CD4-positive, alpha-beta memory T cell (primary cell): ENCODE measurements around the gene WDR89. TPM values are rescaled to one million over a fixed set of nuclear protein-coding genes. Genes with fewer than 3 reads are reported as not detected.

Source experiments
- CTCF ChIA-PET: fragments of 350-600 bp; sonication (Branson Sonifier 250); formaldehyde crosslinking; loops from one replicate; lab custom pipeline; 2021; ENCODE audit warnings: inconsistent platforms; ENCODE audit not compliant: partially characterized antibody; lab: Charles Lee
- POLR2A ChIA-PET: fragments of 350-600 bp; sonication (Branson Sonifier 250); formaldehyde crosslinking; loops from one replicate; lab custom pipeline; 2021; ENCODE audit not compliant: partially characterized antibody; lab: Charles Lee
- DNase-seq, 5 donors: peaks; one replicate each; pipeline versions ENCODE4 v3.0.0 to v3.0.0-alpha.2; 2020 to 2022; ENCODE audit warnings: mixed read lengths in 1 of 5
- H3K27ac ChIP-seq: one replicate; pipeline ENCODE4 v1.7.0; 2013; ENCODE audit warnings: low read depth, low read length
- H3K27me3 ChIP-seq: 2 replicates; pipeline ENCODE4 v1.7.0; 2013; ENCODE audit warnings: mild to moderate bottlenecking, low read length, moderate library complexity; ENCODE audit not compliant: insufficient read depth
- H3K36me3 ChIP-seq: 2 replicates; pipeline ENCODE4 v1.7.0; 2013; ENCODE audit warnings: mild to moderate bottlenecking, low read length, moderate library complexity; ENCODE audit not compliant: insufficient read depth
- H3K4me1 ChIP-seq: 2 replicates; pipeline ENCODE4 v1.7.0; 2013; ENCODE audit warnings: mild to moderate bottlenecking, low read length, moderate library complexity; ENCODE audit not compliant: insufficient read depth
- H3K4me3 ChIP-seq, 2 donors: one replicate each; pipeline ENCODE4 v1.7.0; 2013; ENCODE audit warnings: low read length in 2 of 2, mild to moderate bottlenecking in 1 of 2
- H3K9me3 ChIP-seq, 2 donors: one replicate each; pipeline ENCODE4 v1.7.0; 2013; ENCODE audit warnings: low read length in 2 of 2, control low read depth in 1 of 2; ENCODE audit not compliant: control insufficient read depth in 1 of 2
- H3K27ac Mint-ChIP-seq, 7 donors: one replicate each; pipeline ENCODE4 v1.8.0; 2020 to 2021; ENCODE audit warnings: mixed read lengths in 7 of 7, mild to moderate bottlenecking in 6 of 7, inconsistent platforms in 3 of 7, moderate library complexity in 3 of 7
- H3K27me3 Mint-ChIP-seq, 2 donors: one replicate each; pipeline ENCODE4 v1.8.0; 2020 to 2021; ENCODE audit warnings: mixed read lengths in 2 of 2
- H3K36me3 Mint-ChIP-seq, 2 donors: one replicate each; pipeline ENCODE4 v1.8.0; 2020 to 2021; ENCODE audit warnings: mixed read lengths in 2 of 2, inconsistent platforms in 1 of 2, mild to moderate bottlenecking in 1 of 2
- H3K4me1 Mint-ChIP-seq, 4 donors: one replicate each; pipeline ENCODE4 v1.8.0; 2020 to 2021; ENCODE audit warnings: mixed read lengths in 4 of 4, mild to moderate bottlenecking in 1 of 4
- H3K4me3 Mint-ChIP-seq, 8 donors: one replicate each; pipeline ENCODE4 v1.8.0; 2020 to 2021; ENCODE audit warnings: mixed read lengths in 8 of 8, mild to moderate bottlenecking in 7 of 8, moderate library complexity in 6 of 8, inconsistent platforms in 3 of 8
- H3K9me3 Mint-ChIP-seq, 8 donors: one replicate each; pipeline ENCODE4 v1.8.0; 2020 to 2021; ENCODE audit warnings: mixed read lengths in 8 of 8, mild to moderate bottlenecking in 5 of 8, inconsistent platforms in 3 of 8, moderate library complexity in 1 of 8
- intact Hi-C: fragments of 100-400 bp; cut with micrococcal nuclease; formaldehyde crosslinking; loops from one replicate; pipeline ENCODE4 v1.15.1; 2023
- polyA plus RNA-seq, 2 donors: library from polyadenylated mRNA; unstranded; fragments of 300-500 nt; fragmentation: Illumina TruSeq; gene quantifications; one replicate each; pipeline ENCODE4 v1.2.3, GENCODE V29; 2021
- total RNA-seq, 2 experiments: library from RNA; stranded (reverse); gene quantifications; one replicate each; pipeline ENCODE4 v1.2.3, GENCODE V29; 2021

WDR89 gene
- total and polyA plus RNA-seq, 4 experiments from 2014 or later, result 23.4 to 36.3 (median 30.6) TPM

- H3K9me3 ChIP-seq, result no peaks in the 10 kb centered on the region
- no peak overlapping the region for H3K4me3 ChIP-seq
- no peak overlapping the region for H3K27ac ChIP-seq
- Mint-ChIP-seq H3K4me1 (no peaks in the 10 kb centered on the region), H3K4me3 (no peak overlapping the region), H3K36me3 (no peaks in the 10 kb centered on the region), H3K9me3 (peaks cover 0 to 4% (median 0%) of the 10 kb centered on the region in 8 donors), H3K27ac (no peak overlapping the region), H3K27me3 (peaks cover 6% of the 10 kb centered on the region in 2 donors)
- no peak for DNase-seq
- intact Hi-C loops, result no loop called here
- no peaks in the 10 kb centered on the region for H3K36me3 ChIP-seq
- no peaks in the 10 kb centered on the region for H3K4me1 ChIP-seq
- POLR2A ChIA-PET, result no interaction called here
- CTCF ChIA-PET, result no interaction called here
- H3K27me3 ChIP-seq, result no peaks in the 10 kb centered on the region
Measured at GRCh38 chr14:63573581-63573980, 68.1 kb downstream of the WDR89 start.

- H3K9me3 ChIP-seq, result no peaks in the 10 kb centered on the region
- Mint-ChIP-seq H3K9me3 (peaks cover 0 to 2% (median 0%) of the 10 kb centered on the region in 8 donors), H3K27me3 (peaks cover 5 to 12% of the 10 kb centered on the region in 2 donors), H3K4me3 (no peak overlapping the region), H3K27ac (no peak overlapping the region), H3K36me3 (no peaks in the 10 kb centered on the region), H3K4me1 (no peaks in the 10 kb centered on the region)
- POLR2A ChIA-PET, result no interaction called here
- CTCF ChIA-PET, result no interaction called here
- H3K4me3 ChIP-seq, result no peak overlapping the region
- H3K27ac ChIP-seq, result no peak overlapping the region
- H3K4me1 ChIP-seq, result no peaks in the 10 kb centered on the region
- no peaks in the 10 kb centered on the region for H3K27me3 ChIP-seq
- intact Hi-C loops, result no loop called here
- no peaks in the 10 kb centered on the region for H3K36me3 ChIP-seq
- no peak for DNase-seq
Measured at GRCh38 chr14:63565448-63565847, 76.2 kb downstream of the WDR89 start.

- H3K4me1 ChIP-seq, result no peaks in the 10 kb centered on the region
- H3K27me3 ChIP-seq, result no peaks in the 10 kb centered on the region
- POLR2A ChIA-PET, result interaction anchor here (1.0 kb wide), 1 partner anchor 21 kb away, joined by 3 read pairs; the partner anchor contains the start of gene PPP2R5E
- CTCF ChIA-PET, result no interaction called here
- no peak overlapping the region for H3K4me3 ChIP-seq
- Mint-ChIP-seq H3K9me3 (peaks cover 0 to 4% (median 0%) of the 10 kb centered on the region in 8 donors), H3K4me1 (no peaks in the 10 kb centered on the region), H3K4me3 (no peak overlapping the region), H3K27me3 (peaks cover 6 to 15% of the 10 kb centered on the region in 2 donors), H3K36me3 (no peaks in the 10 kb centered on the region), H3K27ac (no peak overlapping the region)
- H3K27ac ChIP-seq, result no peak overlapping the region
- H3K9me3 ChIP-seq, result no peaks in the 10 kb centered on the region
- intact Hi-C loops, result no loop called here
- H3K36me3 ChIP-seq, result no peaks in the 10 kb centered on the region
- no peak for DNase-seq
Measured at GRCh38 chr14:63564318-63564717, 77.4 kb downstream of the WDR89 start.

DNA sequence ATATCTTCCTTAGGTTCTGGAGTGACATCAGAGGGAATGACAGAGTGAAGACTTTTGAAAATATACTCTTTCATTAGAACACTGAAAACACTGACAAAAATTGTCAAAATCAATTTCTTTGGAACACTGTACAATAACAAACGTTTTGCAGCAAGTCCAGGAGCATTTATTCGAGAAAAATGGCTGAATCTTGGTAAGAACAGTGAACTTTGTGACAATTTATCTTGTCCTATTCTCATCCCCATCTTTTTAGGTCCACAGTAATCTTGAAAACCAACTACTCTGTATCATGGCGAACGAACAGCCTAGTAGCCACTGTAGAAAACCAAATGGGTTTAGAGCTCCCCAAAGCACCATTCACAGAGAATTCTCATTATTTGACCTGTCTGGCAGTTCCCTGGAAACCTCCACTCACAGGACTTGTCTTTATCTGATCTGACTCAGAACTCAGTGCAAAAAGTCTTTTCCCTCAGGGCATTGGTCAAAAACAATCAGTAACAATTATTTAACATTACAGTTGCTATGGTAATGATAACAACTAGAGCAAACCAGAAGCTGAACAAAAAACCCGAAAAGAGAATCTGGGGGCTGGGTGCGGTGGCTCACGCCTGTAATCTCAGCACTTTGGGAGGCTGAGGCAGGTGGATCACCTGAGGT lies 78.2 kb downstream of the WDR89 start:
- H3K9me3 ChIP-seq, result no peaks in the 10 kb centered on the region
- H3K36me3 Mint-ChIP-seq, result no peaks in the 10 kb centered on the region
- no peak for DNase-seq
- H3K4me1 ChIP-seq, result no peaks in the 10 kb centered on the region
- intact Hi-C loops, result no loop called here
- H3K36me3 ChIP-seq, result no peaks in the 10 kb centered on the region
- H3K27ac ChIP-seq, result no peak overlapping the region
- POLR2A ChIA-PET, result interaction anchor here (1.0 kb wide), 1 partner anchor 20 kb away, joined by 3 read pairs; the partner anchor contains the start of gene PPP2R5E
- peaks cover 6 to 15% of the 10 kb centered on the region in 2 donors for H3K27me3 Mint-ChIP-seq
- H3K4me1 Mint-ChIP-seq, result no peaks in the 10 kb centered on the region
- H3K27ac Mint-ChIP-seq, result no peak overlapping the region
- CTCF ChIA-PET, result no interaction called here
- no peak overlapping the region for H3K4me3 ChIP-seq
- H3K4me3 Mint-ChIP-seq, result no peak overlapping the region
- H3K9me3 Mint-ChIP-seq, result peaks cover 0 to 4% (median 0%) of the 10 kb centered on the region in 8 donors
- H3K27me3 ChIP-seq, result no peaks in the 10 kb centered on the region

DNA sequence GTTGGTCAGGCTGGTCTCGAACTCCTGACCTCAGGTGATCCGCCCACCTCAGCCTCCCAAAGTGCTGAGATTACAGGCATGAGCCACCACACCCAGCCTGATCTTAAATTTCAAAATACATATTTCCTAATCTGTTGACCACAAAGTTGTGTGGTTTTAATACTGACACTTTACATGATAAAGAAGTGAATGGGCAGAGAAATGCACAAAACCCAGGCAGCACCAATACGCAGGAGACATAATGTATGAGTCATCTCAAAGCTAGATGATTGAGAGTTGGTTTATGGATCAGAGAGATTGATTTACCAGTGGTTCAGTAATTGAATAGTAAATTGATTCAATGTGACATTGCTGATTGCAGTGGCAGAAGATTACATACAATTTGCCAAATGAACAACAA lies 79.3 kb downstream of the WDR89 start:
- Mint-ChIP-seq H3K4me1 (no peaks in the 10 kb centered on the region), H3K9me3 (peaks cover 0 to 4% (median 0%) of the 10 kb centered on the region in 8 donors), H3K4me3 (no peak overlapping the region), H3K27ac (no peak overlapping the region), H3K27me3 (peaks cover 6 to 12% of the 10 kb centered on the region in 2 donors), H3K36me3 (no peaks in the 10 kb centered on the region)
- ChIA-PET POLR2A (no interaction called here), CTCF (no interaction called here)
- H3K36me3 ChIP-seq, result no peaks in the 10 kb centered on the region
- no peaks in the 10 kb centered on the region for H3K4me1 ChIP-seq
- intact Hi-C loops, result no loop called here
- H3K27me3 ChIP-seq, result no peaks in the 10 kb centered on the region
- H3K9me3 ChIP-seq, result no peaks in the 10 kb centered on the region
- DNase-seq, result no peak
- H3K27ac ChIP-seq, result no peak overlapping the region
- H3K4me3 ChIP-seq, result no peak overlapping the region

- H3K4me1 ChIP-seq, result no peaks in the 10 kb centered on the region
- Mint-ChIP-seq H3K36me3 (no peaks in the 10 kb centered on the region), H3K4me3 (no peak overlapping the region), H3K4me1 (no peaks in the 10 kb centered on the region), H3K27me3 (peaks cover 2 to 3% of the 10 kb centered on the region in 2 donors), H3K27ac (no peak overlapping the region), H3K9me3 (peaks cover 0 to 4% (median 0%) of the 10 kb centered on the region in 8 donors)
- intact Hi-C loops, result no loop called here
- H3K9me3 ChIP-seq, result no peaks in the 10 kb centered on the region
- no peaks in the 10 kb centered on the region for H3K36me3 ChIP-seq
- H3K4me3 ChIP-seq, result no peak overlapping the region
- H3K27me3 ChIP-seq, result no peaks in the 10 kb centered on the region
- POLR2A ChIA-PET, result interaction anchor here (0.6 kb wide), 1 partner anchor 22 kb away, joined by 3 read pairs; no protein-coding TSS in a partner anchor
- DNase-seq, result no peak
- H3K27ac ChIP-seq, result no peak overlapping the region
- CTCF ChIA-PET, result no interaction called here
Measured at GRCh38 chr14:63555572-63555971, 86.1 kb downstream of the WDR89 start.

DNA sequence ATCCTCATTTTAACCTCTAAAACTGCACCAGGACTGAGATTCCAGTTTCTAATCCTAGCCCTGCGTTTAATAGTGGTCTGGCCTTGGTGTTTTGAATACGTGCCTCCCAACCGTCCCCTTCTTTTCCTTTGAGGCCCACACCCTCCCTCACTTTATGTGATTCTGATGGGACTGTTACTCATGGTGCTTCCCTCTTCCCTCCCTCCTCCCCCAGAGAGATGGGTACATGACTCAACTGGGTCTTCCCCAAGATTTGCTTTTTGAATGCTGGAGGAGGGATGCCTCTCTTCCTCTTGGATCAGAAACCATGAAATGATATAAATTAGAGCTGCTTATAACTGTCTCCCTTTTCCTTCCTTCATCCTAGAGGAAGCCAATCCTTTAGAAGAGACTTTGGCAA lies 90.3 kb downstream of the WDR89 start:
- CTCF ChIA-PET, result interaction anchor here (0.6 kb wide), 1 partner anchor 762 kb away, joined by 3 read pairs; no protein-coding TSS in a partner anchor
- no peak overlapping the region for H3K4me3 ChIP-seq
- H3K27ac ChIP-seq, result no peak overlapping the region
- no peaks in the 10 kb centered on the region for H3K9me3 ChIP-seq
- no peaks in the 10 kb centered on the region for H3K4me1 Mint-ChIP-seq
- intact Hi-C loops, result no loop called here
- peaks cover 0 to 1% of the 10 kb centered on the region in 2 donors for H3K27me3 Mint-ChIP-seq
- POLR2A ChIA-PET, result no interaction called here
- H3K9me3 Mint-ChIP-seq, result no peaks in the 10 kb centered on the region
- no peaks in the 10 kb centered on the region for H3K36me3 Mint-ChIP-seq
- H3K4me1 ChIP-seq, result no peaks in the 10 kb centered on the region
- H3K27ac Mint-ChIP-seq, result no peak overlapping the region
- DNase-seq, result no peak
- H3K36me3 ChIP-seq, result no peaks in the 10 kb centered on the region
- H3K4me3 Mint-ChIP-seq, result no peak overlapping the region
- no peaks in the 10 kb centered on the region for H3K27me3 ChIP-seq
